ENCODE measurements around the gene CDK6. TPM values are rescaled to one million over a fixed set of nuclear protein-coding genes. Genes with fewer than 3 reads are reported as not detected.

CDK6 gene
- polyA plus RNA-seq, 2 of the 4 experiments (the other 2 are of a cell fraction) = 13.6 to 25.9 TPM

GRCh38 chr7:92667816-92668535 lies 168.4 kb downstream of the CDK6 start:
- DNase-seq (ENCODE audit: low read depth in 1 of 2, low spot score in 1 of 2) = no peak
- H3K9me3 ChIP-seq = no peaks in the 10 kb centered on the region
- 0 out of 6 replicates have a peak overlapping the region, but pooled peaks of 1 of the 2 experiments have one; percentile 12 for H3K27ac ChIP-seq
- no peak for ATAC-seq
- TF ChIP-seq ZNF302 (CRISPR knock-in tag; IDR thresholded peaks at IDR 0.05) (no peak), NFE2L2 (conservative IDR thresholded peaks at IDR 0.05; ENCODE audit: low read length) (no peak), EP300 (IDR thresholded peaks at IDR 0.05) (no peak), HOXB5 (CRISPR knock-in tag; IDR thresholded peaks at IDR 0.05) (no peak), SREBF2 (IDR thresholded peaks at IDR 0.05) (no peak), CEBPB (IDR thresholded peaks at IDR 0.05) (no peak), RAD21 (conservative IDR thresholded peaks at IDR 0.05 in 1 of 2, IDR thresholded peaks at IDR 0.05 in 1 of 2) (no peak), CHD2 (IDR thresholded peaks at IDR 0.05; ENCODE audit: low read length, partially characterized antibody) (no peak), ZFP36 (IDR thresholded peaks at IDR 0.05; ENCODE audit: borderline replicate concordance, partially characterized antibody) (no peak), EHMT2 (IDR thresholded peaks at IDR 0.05; ENCODE audit: low read depth) (no peak), HOXB13 (CRISPR knock-in tag; IDR thresholded peaks at IDR 0.05; ENCODE audit: low read depth) (no peak)
- CTCF ChIA-PET = interaction anchor here (0.9 kb wide), 1 partner anchor 165 kb away, joined by 5 read pairs; no protein-coding TSS in a partner anchor
- POLR2A ChIA-PET = no interaction called here
- H3K4me2 ChIP-seq = no peak overlapping the region
- 75% methylated on average over 6 of the region's 6 CpGs for WGBS (ENCODE audit: missing lambda C conversion rate)
- H3K4me1 ChIP-seq = 0 out of 3 replicates have a peak, but pooled peaks cover 9% of the 10 kb centered on the region
- no peak overlapping the region for H3K4me3 ChIP-seq
- FAIRE-seq = no peak

GRCh38 chr7:92665926-92666325 lies 170.4 kb downstream of the CDK6 start:
- no peaks in the 10 kb centered on the region for H3K9me3 ChIP-seq
- DNase-seq (ENCODE audit: low read depth in 1 of 2, low spot score in 1 of 2) (no peak), FAIRE-seq (no peak), ATAC-seq (no peak)
- ChIA-PET POLR2A (no interaction called here), CTCF (interaction anchor here (1.0 kb wide), 1 partner anchor 16 kb away, joined by 3 read pairs; no protein-coding TSS in a partner anchor)
- no peak overlapping the region for H3K4me2 ChIP-seq
- TF ChIP-seq EHMT2 (IDR thresholded peaks at IDR 0.05; ENCODE audit: low read depth) (no peak), MAX (IDR thresholded peaks at IDR 0.05) (no peak), CBX8 (IDR thresholded peaks at IDR 0.05) (no peak), POLR2AphosphoS2 (conservative IDR thresholded peaks at IDR 0.05; ENCODE audit: low read length) (no peak), CHD4 (IDR thresholded peaks at IDR 0.05; ENCODE audit: borderline replicate concordance) (no peak), MAZ (IDR thresholded peaks at IDR 0.05; ENCODE audit: borderline replicate concordance, low read depth, low read length) (no peak), ELK1 (IDR thresholded peaks at IDR 0.05; ENCODE audit: low read depth, low read length) (no peak), KDM5A (IDR thresholded peaks at IDR 0.05) (no peak), RAD21 (conservative IDR thresholded peaks at IDR 0.05 in 1 of 2, IDR thresholded peaks at IDR 0.05 in 1 of 2) (no peak), TP53 (CRISPR knock-in tag; IDR thresholded peaks at IDR 0.05) (no peak), JUN (IDR thresholded peaks at IDR 0.05) (no peak), CBX2 (IDR thresholded peaks at IDR 0.05; ENCODE audit: borderline replicate concordance, low read depth) (no peak), E2F6 (IDR thresholded peaks at IDR 0.05; ENCODE audit: borderline replicate concordance, low read depth) (no peak), NR3C1 (IDR thresholded peaks at IDR 0.05) (no peak)
- 0 out of 3 replicates have a peak, but pooled peaks cover 7% of the 10 kb centered on the region for H3K4me1 ChIP-seq
- H3K4me3 ChIP-seq = no peak overlapping the region
- 88% methylated on average over 2 of the region's 2 CpGs for WGBS (ENCODE audit: missing lambda C conversion rate)
- no peak overlapping the region for H3K27ac ChIP-seq

All from A549 (cell line).